GM12878 (cell line): Measurements from ENCODE around the gene ARID1A. TPM values are rescaled to one million over a fixed set of nuclear protein-coding genes. Genes with fewer than 3 reads are reported as not detected.

Experiments used
- BACH1 ChIP-seq: fragments of 450-650 bp; IDR thresholded peaks from 2 replicates; pipeline ENCODE4 v1.6.1; 2017; ENCODE audit warnings: mild to moderate bottlenecking, borderline replicate concordance
- BCL11A ChIP-seq: IDR thresholded peaks from 2 replicates; pipeline ENCODE4 v1.6.1; 2011; ENCODE audit warnings: low read depth, low read length
- DPF2 ChIP-seq: fragments of 450-650 bp; IDR thresholded peaks from 2 replicates; pipeline ENCODE4 v1.6.1; 2017; ENCODE audit warnings: mild to moderate bottlenecking
- EGR1 ChIP-seq, 2 experiments: IDR thresholded peaks; 1 replicate in 1 of 2; 2 replicates in 1 of 2; pipeline ENCODE4 v1.6.1; 2011 to 2012; ENCODE audit warnings: low read depth in 2 of 2, low read length in 2 of 2, borderline replicate concordance in 1 of 2, mild to moderate bottlenecking in 1 of 2, moderate library complexity in 1 of 2
- EP300 ChIP-seq, 2 experiments: fragments of 150-350 bp in 1 of 2; IDR thresholded peaks; 2 replicates each; pipeline ENCODE4 v1.6.1; 2011 to 2012; ENCODE audit warnings: low read depth in 2 of 2, low read length in 2 of 2, borderline replicate concordance in 1 of 2, improper control_type of control experiment in 1 of 2, inconsistent platforms in 1 of 2; ENCODE audit not compliant: control insufficient read depth in 1 of 2
- FOS ChIP-seq: IDR thresholded peaks from 3 replicates; pipeline ENCODE4 v1.6.1; 2011; ENCODE audit warnings: borderline replicate concordance; ENCODE audit not compliant: insufficient read length; ENCODE audit errors: extremely low read depth
- POLR2AphosphoS2 ChIP-seq: IDR thresholded peaks from 2 replicates; pipeline ENCODE4 v1.6.1; 2011; ENCODE audit warnings: low read depth, mild to moderate bottlenecking, low read length, improper control_type of control experiment, moderate library complexity
- POLR2AphosphoS5 ChIP-seq: IDR thresholded peaks from 2 replicates; pipeline ENCODE4 v1.6.1; 2011; ENCODE audit warnings: mild to moderate bottlenecking, low read length, inconsistent platforms
- SMARCA5 ChIP-seq: fragments of 450-650 bp; IDR thresholded peaks from 2 replicates; pipeline ENCODE4 v1.6.1; 2017; ENCODE audit warnings: mild to moderate bottlenecking
- SP1 ChIP-seq: IDR thresholded peaks from one replicate; pipeline ENCODE4 v1.6.1; 2011; ENCODE audit warnings: low read depth, low read length
- SUPT20H ChIP-seq: IDR thresholded peaks from 2 replicates; pipeline ENCODE4 v1.6.1; 2011; ENCODE audit warnings: low read depth, mild to moderate bottlenecking, low read length, moderate library complexity, borderline replicate concordance; ENCODE audit not compliant: control insufficient read depth
- TCF12 ChIP-seq: IDR thresholded peaks from 2 replicates; pipeline ENCODE4 v1.6.1; 2011; ENCODE audit warnings: low read depth, mild to moderate bottlenecking, low read length
- ZZZ3 ChIP-seq: IDR thresholded peaks from 2 replicates; pipeline ENCODE4 v1.6.1; 2011; ENCODE audit warnings: low read depth; ENCODE audit not compliant: control insufficient read depth, insufficient read length
- polyA plus RNA-seq, 11 experiments: library from polyadenylated mRNA; depleted of rRNA in 4 of 11; unstranded in 6 of 11; stranded (reverse) in 5 of 11; fragments of >200 nt; fragmentation: Nextera tagmentation in 4 of 11; fragmentation: Illumina TruSeq in 1 of 11; extraction: Ambion mirVana in 4 of 11; extraction: Trizol in 1 of 11; gene quantifications; 1 replicate in 1 of 11; 2 replicates in 10 of 11; pipeline versions ENCODE4 v1.2.1 to v1.2.3, GENCODE V29; 2011 to 2016; ENCODE audit warnings: inconsistent platforms in 2 of 11, missing spikeins in 2 of 11, low read depth in 1 of 11
- total RNA-seq, 4 experiments: library from RNA; depleted of rRNA in 3 of 4; stranded (reverse); fragments of >200 nt in 3 of 4; fragmentation: Illumina TruSeq in 1 of 4; extraction: Trizol in 1 of 4; gene quantifications; 2 replicates each; pipeline versions ENCODE4 v1.2.1 to v1.2.3, GENCODE V29; 2013 to 2021
- TF ChIP-seq, protein P1 (sequence below): IDR thresholded peaks from 2 replicates; pipeline ENCODE4 v1.6.1; 2011; ENCODE audit warnings: borderline replicate concordance, low read depth, mild to moderate bottlenecking, moderate library complexity, low read length; ENCODE audit not compliant: insufficient read depth, poor library complexity, severe bottlenecking
- TF ChIP-seq, protein P2 (sequence below): fragments of 450-650 bp; conservative IDR thresholded peaks from 2 replicates; pipeline ENCODE4 v1.6.1; 2017; ENCODE audit warnings: mild to moderate bottlenecking, moderate library complexity
- TF ChIP-seq, protein P3 (sequence below): IDR thresholded peaks from 2 replicates; pipeline ENCODE4 v1.6.1; 2011; ENCODE audit warnings: low read depth, mild to moderate bottlenecking, low read length, moderate library complexity, borderline replicate concordance; ENCODE audit errors: extremely low read depth
- TF ChIP-seq, protein P4 (sequence below), 3 experiments: IDR thresholded peaks in 2 of 3; conservative IDR thresholded peaks in 1 of 3; 2 replicates each; pipeline ENCODE4 v1.5.1; 2011; ENCODE audit warnings: low read depth in 3 of 3, low read length in 3 of 3, mild to moderate bottlenecking in 3 of 3, control low read depth in 2 of 3, moderate library complexity in 2 of 3, inconsistent platforms in 1 of 3, mixed read lengths in 1 of 3; ENCODE audit not compliant: control insufficient read depth in 2 of 3, insufficient read depth in 1 of 3; ENCODE audit errors: extremely low read depth in 1 of 3
- TF ChIP-seq, protein P5 (sequence below): fragments of 450-650 bp; IDR thresholded peaks from 2 replicates; pipeline ENCODE4 v1.6.1; 2017; ENCODE audit warnings: mild to moderate bottlenecking, moderate library complexity

Gene ARID1A
- total and polyA plus RNA-seq, 10 of the 15 experiments (the other 5 are each of a cell fraction or from before 2014, with no cell fraction given): 10.0 to 98.0 (median 23.5) TPM

DNA sequence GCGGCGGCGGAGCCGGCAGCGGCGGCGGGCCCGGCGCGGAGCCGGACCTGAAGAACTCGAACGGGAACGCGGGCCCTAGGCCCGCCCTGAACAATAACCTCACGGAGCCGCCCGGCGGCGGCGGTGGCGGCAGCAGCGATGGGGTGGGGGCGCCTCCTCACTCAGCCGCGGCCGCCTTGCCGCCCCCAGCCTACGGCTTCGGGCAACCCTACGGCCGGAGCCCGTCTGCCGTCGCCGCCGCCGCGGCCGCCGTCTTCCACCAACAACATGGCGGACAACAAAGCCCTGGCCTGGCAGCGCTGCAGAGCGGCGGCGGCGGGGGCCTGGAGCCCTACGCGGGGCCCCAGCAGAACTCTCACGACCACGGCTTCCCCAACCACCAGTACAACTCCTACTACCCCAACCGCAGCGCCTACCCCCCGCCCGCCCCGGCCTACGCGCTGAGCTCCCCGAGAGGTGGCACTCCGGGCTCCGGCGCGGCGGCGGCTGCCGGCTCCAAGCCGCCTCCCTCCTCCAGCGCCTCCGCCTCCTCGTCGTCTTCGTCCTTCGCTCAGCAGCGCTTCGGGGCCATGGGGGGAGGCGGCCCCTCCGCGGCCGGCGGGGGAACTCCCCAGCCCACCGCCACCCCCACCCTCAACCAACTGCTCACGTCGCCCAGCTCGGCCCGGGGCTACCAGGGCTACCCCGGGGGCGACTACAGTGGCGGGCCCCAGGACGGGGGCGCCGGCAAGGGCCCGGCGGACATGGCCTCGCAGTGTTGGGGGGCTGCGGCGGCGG lies 1.0 kb downstream of the ARID1A start (continued):
- TF ChIP-seq, protein P1, sequence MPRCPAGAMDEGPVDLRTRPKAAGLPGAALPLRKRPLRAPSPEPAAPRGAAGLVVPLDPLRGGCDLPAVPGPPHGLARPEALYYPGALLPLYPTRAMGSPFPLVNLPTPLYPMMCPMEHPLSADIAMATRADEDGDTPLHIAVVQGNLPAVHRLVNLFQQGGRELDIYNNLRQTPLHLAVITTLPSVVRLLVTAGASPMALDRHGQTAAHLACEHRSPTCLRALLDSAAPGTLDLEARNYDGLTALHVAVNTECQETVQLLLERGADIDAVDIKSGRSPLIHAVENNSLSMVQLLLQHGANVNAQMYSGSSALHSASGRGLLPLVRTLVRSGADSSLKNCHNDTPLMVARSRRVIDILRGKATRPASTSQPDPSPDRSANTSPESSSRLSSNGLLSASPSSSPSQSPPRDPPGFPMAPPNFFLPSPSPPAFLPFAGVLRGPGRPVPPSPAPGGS: peak; percentile 38
- TF ChIP-seq DPF2 (peak; percentile 54; the same call in 1 of the 2 replicates), SMARCA5 (no peak), FOS (no peak), ZZZ3 (no peak), TCF12 (peak; percentile 46; the same call in 1 of the 2 replicates), POLR2AphosphoS5 (peak; percentile 44; the same call in 1 of the 2 replicates), EP300 (IDR thresholded peaks at IDR 0.05; ENCODE audit: borderline replicate concordance in 1 of 2, control insufficient read depth in 1 of 2, low read depth in 2 of 2, low read length in 2 of 2) (no peak), SUPT20H (no peak), EGR1 (IDR thresholded peaks at IDR 0.05; ENCODE audit: borderline replicate concordance in 1 of 2, low read depth in 2 of 2, low read length in 2 of 2) (peak in 1 of 2 experiments; percentile 32; a peak in 1 of 3 replicates), BACH1 (peak; percentile 73; the same call in 1 of the 2 replicates), SP1 (no peak), BCL11A (no peak), POLR2AphosphoS2 (peak; percentile 68; the same call in 1 of the 2 replicates)
- TF ChIP-seq, protein P2, sequence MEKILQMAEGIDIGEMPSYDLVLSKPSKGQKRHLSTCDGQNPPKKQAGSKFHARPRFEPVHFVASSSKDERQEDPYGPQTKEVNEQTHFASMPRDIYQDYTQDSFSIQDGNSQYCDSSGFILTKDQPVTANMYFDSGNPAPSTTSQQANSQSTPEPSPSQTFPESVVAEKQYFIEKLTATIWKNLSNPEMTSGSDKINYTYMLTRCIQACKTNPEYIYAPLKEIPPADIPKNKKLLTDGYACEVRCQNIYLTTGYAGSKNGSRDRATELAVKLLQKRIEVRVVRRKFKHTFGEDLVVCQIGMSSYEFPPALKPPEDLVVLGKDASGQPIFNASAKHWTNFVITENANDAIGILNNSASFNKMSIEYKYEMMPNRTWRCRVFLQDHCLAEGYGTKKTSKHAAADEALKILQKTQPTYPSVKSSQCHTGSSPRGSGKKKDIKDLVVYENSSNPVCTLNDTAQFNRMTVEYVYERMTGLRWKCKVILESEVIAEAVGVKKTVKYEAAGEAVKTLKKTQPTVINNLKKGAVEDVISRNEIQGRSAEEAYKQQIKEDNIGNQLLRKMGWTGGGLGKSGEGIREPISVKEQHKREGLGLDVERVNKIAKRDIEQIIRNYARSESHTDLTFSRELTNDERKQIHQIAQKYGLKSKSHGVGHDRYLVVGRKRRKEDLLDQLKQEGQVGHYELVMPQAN: peak; percentile 68
- TF ChIP-seq, protein P3, sequence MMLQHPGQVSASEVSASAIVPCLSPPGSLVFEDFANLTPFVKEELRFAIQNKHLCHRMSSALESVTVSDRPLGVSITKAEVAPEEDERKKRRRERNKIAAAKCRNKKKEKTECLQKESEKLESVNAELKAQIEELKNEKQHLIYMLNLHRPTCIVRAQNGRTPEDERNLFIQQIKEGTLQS: no peak
- TF ChIP-seq, protein P4, sequence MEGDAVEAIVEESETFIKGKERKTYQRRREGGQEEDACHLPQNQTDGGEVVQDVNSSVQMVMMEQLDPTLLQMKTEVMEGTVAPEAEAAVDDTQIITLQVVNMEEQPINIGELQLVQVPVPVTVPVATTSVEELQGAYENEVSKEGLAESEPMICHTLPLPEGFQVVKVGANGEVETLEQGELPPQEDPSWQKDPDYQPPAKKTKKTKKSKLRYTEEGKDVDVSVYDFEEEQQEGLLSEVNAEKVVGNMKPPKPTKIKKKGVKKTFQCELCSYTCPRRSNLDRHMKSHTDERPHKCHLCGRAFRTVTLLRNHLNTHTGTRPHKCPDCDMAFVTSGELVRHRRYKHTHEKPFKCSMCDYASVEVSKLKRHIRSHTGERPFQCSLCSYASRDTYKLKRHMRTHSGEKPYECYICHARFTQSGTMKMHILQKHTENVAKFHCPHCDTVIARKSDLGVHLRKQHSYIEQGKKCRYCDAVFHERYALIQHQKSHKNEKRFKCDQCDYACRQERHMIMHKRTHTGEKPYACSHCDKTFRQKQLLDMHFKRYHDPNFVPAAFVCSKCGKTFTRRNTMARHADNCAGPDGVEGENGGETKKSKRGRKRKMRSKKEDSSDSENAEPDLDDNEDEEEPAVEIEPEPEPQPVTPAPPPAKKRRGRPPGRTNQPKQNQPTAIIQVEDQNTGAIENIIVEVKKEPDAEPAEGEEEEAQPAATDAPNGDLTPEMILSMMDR (IDR thresholded peaks at IDR 0.05 in 2 of 3, conservative IDR thresholded peaks at IDR 0.05 in 1 of 3; ENCODE audit: control insufficient read depth in 2 of 3, extremely low read depth in 1 of 3, insufficient read depth in 1 of 3, low read depth in 3 of 3, low read length in 3 of 3): no peak
- TF ChIP-seq, protein P5, sequence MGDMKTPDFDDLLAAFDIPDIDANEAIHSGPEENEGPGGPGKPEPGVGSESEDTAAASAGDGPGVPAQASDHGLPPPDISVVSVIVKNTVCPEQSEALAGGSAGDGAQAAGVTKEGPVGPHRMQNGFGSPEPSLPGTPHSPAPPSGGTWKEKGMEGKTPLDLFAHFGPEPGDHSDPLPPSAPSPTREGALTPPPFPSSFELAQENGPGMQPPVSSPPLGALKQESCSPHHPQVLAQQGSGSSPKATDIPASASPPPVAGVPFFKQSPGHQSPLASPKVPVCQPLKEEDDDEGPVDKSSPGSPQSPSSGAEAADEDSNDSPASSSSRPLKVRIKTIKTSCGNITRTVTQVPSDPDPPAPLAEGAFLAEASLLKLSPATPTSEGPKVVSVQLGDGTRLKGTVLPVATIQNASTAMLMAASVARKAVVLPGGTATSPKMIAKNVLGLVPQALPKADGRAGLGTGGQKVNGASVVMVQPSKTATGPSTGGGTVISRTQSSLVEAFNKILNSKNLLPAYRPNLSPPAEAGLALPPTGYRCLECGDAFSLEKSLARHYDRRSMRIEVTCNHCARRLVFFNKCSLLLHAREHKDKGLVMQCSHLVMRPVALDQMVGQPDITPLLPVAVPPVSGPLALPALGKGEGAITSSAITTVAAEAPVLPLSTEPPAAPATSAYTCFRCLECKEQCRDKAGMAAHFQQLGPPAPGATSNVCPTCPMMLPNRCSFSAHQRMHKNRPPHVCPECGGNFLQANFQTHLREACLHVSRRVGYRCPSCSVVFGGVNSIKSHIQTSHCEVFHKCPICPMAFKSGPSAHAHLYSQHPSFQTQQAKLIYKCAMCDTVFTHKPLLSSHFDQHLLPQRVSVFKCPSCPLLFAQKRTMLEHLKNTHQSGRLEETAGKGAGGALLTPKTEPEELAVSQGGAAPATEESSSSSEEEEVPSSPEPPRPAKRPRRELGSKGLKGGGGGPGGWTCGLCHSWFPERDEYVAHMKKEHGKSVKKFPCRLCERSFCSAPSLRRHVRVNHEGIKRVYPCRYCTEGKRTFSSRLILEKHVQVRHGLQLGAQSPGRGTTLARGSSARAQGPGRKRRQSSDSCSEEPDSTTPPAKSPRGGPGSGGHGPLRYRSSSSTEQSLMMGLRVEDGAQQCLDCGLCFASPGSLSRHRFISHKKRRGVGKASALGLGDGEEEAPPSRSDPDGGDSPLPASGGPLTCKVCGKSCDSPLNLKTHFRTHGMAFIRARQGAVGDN: 0 out of 2 replicates have a peak, but pooled peaks have one; percentile 18
